Measurements from ENCODE around the gene PARVB.

Gene PARVB, protein sequence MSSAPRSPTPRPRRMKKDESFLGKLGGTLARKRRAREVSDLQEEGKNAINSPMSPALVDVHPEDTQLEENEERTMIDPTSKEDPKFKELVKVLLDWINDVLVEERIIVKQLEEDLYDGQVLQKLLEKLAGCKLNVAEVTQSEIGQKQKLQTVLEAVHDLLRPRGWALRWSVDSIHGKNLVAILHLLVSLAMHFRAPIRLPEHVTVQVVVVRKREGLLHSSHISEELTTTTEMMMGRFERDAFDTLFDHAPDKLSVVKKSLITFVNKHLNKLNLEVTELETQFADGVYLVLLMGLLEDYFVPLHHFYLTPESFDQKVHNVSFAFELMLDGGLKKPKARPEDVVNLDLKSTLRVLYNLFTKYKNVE

DNA sequence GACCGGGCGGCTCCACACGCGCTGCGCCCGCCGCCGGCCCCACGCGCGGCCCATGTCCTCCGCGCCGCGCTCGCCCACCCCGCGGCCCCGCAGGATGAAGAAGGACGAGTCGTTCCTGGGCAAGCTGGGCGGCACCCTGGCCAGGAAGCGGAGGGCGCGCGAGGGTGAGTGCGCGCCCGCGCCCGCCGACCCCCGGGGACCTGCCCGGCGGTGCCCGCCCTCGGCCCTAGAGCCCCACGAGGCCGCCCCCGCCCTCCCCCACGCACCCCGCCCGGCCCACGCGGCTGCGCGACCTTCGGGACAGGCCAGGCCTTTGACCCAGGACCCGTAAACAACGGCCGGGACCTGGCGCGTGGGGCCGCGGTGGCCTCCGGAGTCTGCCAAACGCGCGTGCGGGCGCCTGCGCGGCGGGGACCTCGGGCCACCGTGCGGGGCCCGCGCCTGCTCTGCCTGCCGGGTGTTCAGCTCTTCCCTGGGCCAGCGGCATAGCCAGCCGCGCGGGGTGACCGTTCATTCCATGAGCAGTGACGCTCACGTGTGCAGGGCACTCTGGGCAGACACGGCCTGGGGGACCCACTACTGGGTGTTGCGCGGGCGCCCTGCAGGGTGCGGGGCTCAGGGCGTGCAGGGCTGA lies at the start of gene PARVB:
Gene PARVB, plus strand, starts transcription at position 15 of the 634 bp plus-strand sequence. Its CDS starts 38 bp downstream, at position 53.
- no peak for TF ChIP-seq YY1 (IDR thresholded peaks at IDR 0.05; ENCODE audit: insufficient read depth, insufficient read length)
- no peak for TF ChIP-seq ZNF274 (IDR thresholded peaks at IDR 0.05; ENCODE audit: low read depth, low read length)
- TF ChIP-seq SUZ12 (IDR thresholded peaks at IDR 0.05; ENCODE audit: extremely low read depth, insufficient read depth, insufficient read length): no peak
- Histone ChIP-seq H3K4me1 (ENCODE audit: insufficient read depth, insufficient read length) (peaks cover 8% of the 10 kb centered on the region), H3K36me3 (ENCODE audit: insufficient read depth, insufficient read length, low read length) (peaks cover 4% of the 10 kb centered on the region), H3K27me3 (ENCODE audit: insufficient read depth, insufficient read length) (peaks cover 3% of the 10 kb centered on the region), H3K9ac (ENCODE audit: insufficient read length, low read depth) (peak within 1 kb of the TSS; percentile 81), H3K4me3 (ENCODE audit: insufficient read length, low read depth) (peak within 1 kb of the TSS; percentile 59), H3K9me3 (ENCODE audit: insufficient read depth, low read length) (no peaks in the 10 kb centered on the region)
- no peak for DNase-seq (ENCODE audit: low read depth, low spot score)

DNA sequence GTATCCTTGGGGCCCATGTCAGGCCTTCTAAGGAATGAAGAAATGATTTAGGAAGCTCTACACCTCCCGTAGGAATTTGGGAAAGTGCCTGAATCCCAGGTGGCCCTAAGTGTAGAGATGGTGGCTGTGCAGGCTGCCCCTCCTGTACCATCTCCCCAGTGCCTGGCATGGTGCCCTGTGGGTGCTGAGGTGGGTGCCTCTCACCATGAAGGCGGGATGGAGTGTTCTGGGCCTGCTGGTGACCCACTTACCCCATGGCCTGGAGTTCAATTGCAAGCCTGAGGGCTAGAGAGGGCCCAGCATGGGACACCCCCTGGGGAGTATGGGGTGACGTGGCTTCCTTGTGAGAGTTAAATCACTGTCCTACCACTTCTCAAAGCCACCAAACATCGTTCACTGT lies 49.1 kb upstream of the PARVB start:
- no peaks in the 10 kb centered on the region for H3K27me3 ChIP-seq (ENCODE audit: insufficient read depth, insufficient read length)
- TF ChIP-seq SUZ12 (IDR thresholded peaks at IDR 0.05; ENCODE audit: extremely low read depth, insufficient read depth, insufficient read length) (no peak), ZNF274 (IDR thresholded peaks at IDR 0.05; ENCODE audit: low read depth, low read length) (no peak), YY1 (IDR thresholded peaks at IDR 0.05; ENCODE audit: insufficient read depth, insufficient read length) (no peak)
- DNase-seq (ENCODE audit: low read depth, low spot score): no peak
- no peak overlapping the region for H3K9ac ChIP-seq (ENCODE audit: insufficient read length, low read depth)
- no peaks in the 10 kb centered on the region for H3K4me1 ChIP-seq (ENCODE audit: insufficient read depth, insufficient read length)
- peaks cover 83% of the 10 kb centered on the region for H3K36me3 ChIP-seq (ENCODE audit: insufficient read depth, insufficient read length, low read length)
- H3K9me3 ChIP-seq (ENCODE audit: insufficient read depth, low read length): no peaks in the 10 kb centered on the region
- no peak overlapping the region for H3K4me3 ChIP-seq (ENCODE audit: insufficient read length, low read depth)

DNA sequence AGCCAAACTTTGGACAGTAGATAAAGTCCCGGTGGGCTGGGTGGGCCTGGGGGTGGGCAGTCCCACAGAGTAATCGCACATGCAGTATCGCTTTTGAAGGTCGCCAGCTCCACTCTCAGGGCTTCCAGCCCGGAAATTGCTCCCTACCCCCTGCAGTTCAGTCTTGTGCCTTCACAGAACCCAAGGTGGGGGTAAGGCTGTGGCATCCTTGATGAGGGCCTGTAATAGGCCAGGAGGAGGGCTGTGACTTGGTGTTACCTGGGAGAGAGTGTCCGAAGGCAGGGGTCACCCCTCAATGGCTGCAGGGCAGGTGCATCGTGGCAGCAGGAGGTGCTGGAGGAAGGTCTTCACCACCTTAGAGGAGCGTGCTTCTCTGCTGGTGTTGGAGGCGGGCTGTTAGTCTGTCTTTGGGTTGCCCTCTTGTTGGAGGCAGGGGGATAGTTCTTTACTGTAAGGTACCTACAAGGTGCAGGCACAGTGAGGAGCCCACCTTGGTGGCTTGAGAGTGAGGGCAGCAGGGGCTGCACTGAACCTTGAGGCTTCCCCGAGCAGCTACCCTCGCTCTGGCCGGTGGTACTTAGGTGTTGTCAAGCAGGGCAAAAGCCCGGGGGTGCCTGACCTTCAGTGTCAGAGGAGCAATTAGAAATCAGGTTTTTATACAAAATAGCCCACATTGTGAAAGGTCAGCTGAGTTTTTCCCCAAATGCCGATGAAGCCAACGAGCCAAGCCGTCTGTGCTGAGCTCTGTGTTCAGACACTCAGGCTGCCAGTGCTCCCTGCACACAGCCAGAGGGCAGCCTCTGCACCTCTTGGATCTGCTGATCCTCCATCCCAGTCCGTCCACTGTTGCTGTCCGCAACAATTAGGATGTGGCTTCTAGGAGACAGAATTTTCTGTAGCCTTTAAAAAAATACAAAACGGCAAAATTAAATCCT lies 47.0 kb upstream of the PARVB start:
- no peak for DNase-seq (ENCODE audit: low read depth, low spot score)
- H3K36me3 ChIP-seq (ENCODE audit: insufficient read depth, insufficient read length, low read length): peaks cover 87% of the 10 kb centered on the region

DNA sequence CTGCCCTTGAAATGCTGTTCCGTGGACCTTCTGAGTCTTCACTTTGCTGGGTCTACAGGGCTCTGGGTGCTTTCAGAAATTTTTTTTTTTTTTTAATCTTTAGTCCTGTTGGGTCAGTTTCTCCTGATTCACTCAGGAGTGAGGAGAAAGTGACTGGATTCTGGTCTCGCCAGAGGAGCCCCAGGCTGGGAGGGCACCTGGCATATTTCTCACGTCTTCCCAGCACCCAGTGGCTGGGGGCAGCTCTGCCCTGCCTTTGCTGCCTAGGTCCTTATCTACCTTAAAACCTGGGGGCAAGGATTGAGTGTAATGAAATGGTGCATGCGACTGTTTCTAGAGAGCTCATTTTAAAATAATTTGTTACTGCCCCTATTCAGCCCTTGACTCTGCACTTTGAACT lies 45.5 kb upstream of the PARVB start:
- TF ChIP-seq SUZ12 (IDR thresholded peaks at IDR 0.05; ENCODE audit: extremely low read depth, insufficient read depth, insufficient read length): no peak
- TF ChIP-seq ZNF274 (IDR thresholded peaks at IDR 0.05; ENCODE audit: low read depth, low read length): no peak
- no peak for TF ChIP-seq YY1 (IDR thresholded peaks at IDR 0.05; ENCODE audit: insufficient read depth, insufficient read length)
- no peak for DNase-seq (ENCODE audit: low read depth, low spot score)
- no peaks in the 10 kb centered on the region for H3K27me3 ChIP-seq (ENCODE audit: insufficient read depth, insufficient read length)
- H3K36me3 ChIP-seq (ENCODE audit: insufficient read depth, insufficient read length, low read length): peaks cover 82% of the 10 kb centered on the region
- H3K9me3 ChIP-seq (ENCODE audit: insufficient read depth, low read length): no peaks in the 10 kb centered on the region
- no peak overlapping the region for H3K9ac ChIP-seq (ENCODE audit: insufficient read length, low read depth)
- H3K4me1 ChIP-seq (ENCODE audit: insufficient read depth, insufficient read length): no peaks in the 10 kb centered on the region
- no peak overlapping the region for H3K4me3 ChIP-seq (ENCODE audit: insufficient read length, low read depth)

More for the DNA sequence above, 47.0 kb upstream of the PARVB start:
- no peak for TF ChIP-seq SUZ12 (IDR thresholded peaks at IDR 0.05; ENCODE audit: extremely low read depth, insufficient read depth, insufficient read length)
- TF ChIP-seq ZNF274 (IDR thresholded peaks at IDR 0.05; ENCODE audit: low read depth, low read length): no peak
- no peak for TF ChIP-seq YY1 (IDR thresholded peaks at IDR 0.05; ENCODE audit: insufficient read depth, insufficient read length)
- no peaks in the 10 kb centered on the region for H3K4me1 ChIP-seq (ENCODE audit: insufficient read depth, insufficient read length)
- H3K27me3 ChIP-seq (ENCODE audit: insufficient read depth, insufficient read length): no peaks in the 10 kb centered on the region
- H3K4me3 ChIP-seq (ENCODE audit: insufficient read length, low read depth): no peak overlapping the region
- H3K9me3 ChIP-seq (ENCODE audit: insufficient read depth, low read length): no peaks in the 10 kb centered on the region
- H3K9ac ChIP-seq (ENCODE audit: insufficient read length, low read depth): no peak overlapping the region

DNA sequence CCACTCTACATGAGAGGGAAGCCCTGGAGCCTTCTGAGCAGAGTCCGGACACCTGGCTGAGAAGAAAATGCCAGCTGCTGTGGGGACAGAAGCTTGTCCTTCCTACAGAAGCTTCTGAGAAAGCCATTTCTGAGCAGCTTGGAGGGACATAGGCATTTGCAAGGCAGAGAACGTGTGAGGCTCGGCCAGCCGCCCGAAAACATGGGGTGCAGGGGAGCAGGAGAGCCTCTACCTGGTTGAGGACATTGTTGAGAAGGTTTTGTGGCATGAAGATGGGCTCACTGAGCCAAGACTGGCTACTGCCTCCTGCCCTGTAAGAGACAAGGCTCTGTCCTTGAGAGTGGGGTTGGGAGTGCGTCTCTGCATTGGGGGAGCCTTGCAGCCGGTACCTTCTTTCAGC lies 43.5 kb upstream of the PARVB start:
- DNase-seq (ENCODE audit: low read depth, low spot score): no peak
- Histone ChIP-seq H3K36me3 (ENCODE audit: insufficient read depth, insufficient read length, low read length) (peaks cover 77% of the 10 kb centered on the region), H3K4me1 (ENCODE audit: insufficient read depth, insufficient read length) (no peaks in the 10 kb centered on the region), H3K4me3 (ENCODE audit: insufficient read length, low read depth) (no peak overlapping the region), H3K9me3 (ENCODE audit: insufficient read depth, low read length) (no peaks in the 10 kb centered on the region), H3K9ac (ENCODE audit: insufficient read length, low read depth) (no peak overlapping the region), H3K27me3 (ENCODE audit: insufficient read depth, insufficient read length) (no peaks in the 10 kb centered on the region)
- TF ChIP-seq YY1 (IDR thresholded peaks at IDR 0.05; ENCODE audit: insufficient read depth, insufficient read length): no peak

DNA sequence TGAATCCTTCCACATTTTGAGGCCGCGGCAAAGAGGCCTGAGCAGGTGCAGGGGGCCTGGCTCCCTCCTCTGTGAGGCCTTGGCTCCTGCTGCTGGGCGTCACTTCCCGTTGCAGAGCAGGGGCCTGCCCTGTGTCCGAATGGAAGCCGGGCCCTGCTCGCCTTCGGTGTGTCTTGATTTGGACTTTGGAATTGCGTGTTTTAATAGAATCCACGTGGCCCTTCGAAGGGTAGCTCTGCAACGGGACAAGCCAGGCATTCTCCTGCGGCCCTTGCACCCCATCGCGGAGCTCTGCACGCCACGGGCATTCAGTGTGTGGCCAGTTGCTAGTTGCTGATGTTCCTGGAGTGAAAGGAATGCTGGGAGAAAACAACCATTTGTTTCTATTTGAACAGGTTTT lies 43.1 kb upstream of the PARVB start:
- Histone ChIP-seq H3K4me1 (ENCODE audit: insufficient read depth, insufficient read length) (no peaks in the 10 kb centered on the region), H3K27me3 (ENCODE audit: insufficient read depth, insufficient read length) (no peaks in the 10 kb centered on the region), H3K9me3 (ENCODE audit: insufficient read depth, low read length) (no peaks in the 10 kb centered on the region), H3K4me3 (ENCODE audit: insufficient read length, low read depth) (no peak overlapping the region), H3K36me3 (ENCODE audit: insufficient read depth, insufficient read length, low read length) (peaks cover 76% of the 10 kb centered on the region), H3K9ac (ENCODE audit: insufficient read length, low read depth) (no peak overlapping the region)
- DNase-seq (ENCODE audit: low read depth, low spot score): no peak
- TF ChIP-seq SUZ12 (IDR thresholded peaks at IDR 0.05; ENCODE audit: extremely low read depth, insufficient read depth, insufficient read length) (no peak), YY1 (IDR thresholded peaks at IDR 0.05; ENCODE audit: insufficient read depth, insufficient read length) (no peak), ZNF274 (IDR thresholded peaks at IDR 0.05; ENCODE audit: low read depth, low read length) (no peak)

Data from NT2/D1 (cell line).